Ishikawa (cell line): ENCODE data around the gene AEN.

Experiments used
- CEBPB ChIP-seq: IDR thresholded peaks from 2 replicates; pipeline ENCODE4 v1.6.1; 2012
- CREB1 ChIP-seq: IDR thresholded peaks from 2 replicates; pipeline ENCODE4 v1.6.1; 2012; ENCODE audit warnings: low read depth
- EGR1 ChIP-seq: IDR thresholded peaks from 2 replicates; pipeline ENCODE4 v1.6.1; 2012
- EP300 ChIP-seq: IDR thresholded peaks from 2 replicates; pipeline ENCODE4 v1.6.1; 2012; ENCODE audit warnings: borderline replicate concordance
- FOXM1 ChIP-seq: IDR thresholded peaks from 2 replicates; pipeline ENCODE4 v1.6.1; 2012; ENCODE audit warnings: low read depth, borderline replicate concordance
- MAX ChIP-seq: IDR thresholded peaks from 2 replicates; pipeline ENCODE4 v1.6.1; 2012
- NFIC ChIP-seq: IDR thresholded peaks from 2 replicates; pipeline ENCODE4 v1.6.1; 2012
- RAD21 ChIP-seq: IDR thresholded peaks from 2 replicates; pipeline ENCODE4 v1.6.1; 2012; ENCODE audit warnings: low read depth
- REST ChIP-seq: IDR thresholded peaks from 2 replicates; pipeline ENCODE4 v1.6.1; 2012; ENCODE audit warnings: low read depth, mild to moderate bottlenecking
- TAF1 ChIP-seq: IDR thresholded peaks from 2 replicates; pipeline ENCODE4 v1.6.1; 2012; ENCODE audit warnings: low read depth, mild to moderate bottlenecking
- TCF12 ChIP-seq: IDR thresholded peaks from 2 replicates; pipeline ENCODE4 v1.6.1; 2012; ENCODE audit warnings: low read depth
- TEAD4 ChIP-seq: IDR thresholded peaks from 2 replicates; pipeline ENCODE4 v1.6.1; 2012
- USF1 ChIP-seq: IDR thresholded peaks from 2 replicates; pipeline ENCODE4 v1.6.1; 2012
- YY1 ChIP-seq: IDR thresholded peaks from 2 replicates; pipeline ENCODE4 v1.6.1; 2012; ENCODE audit warnings: low read depth
- ZBTB7A ChIP-seq: IDR thresholded peaks from 2 replicates; pipeline ENCODE4 v1.6.1; 2012; ENCODE audit warnings: low read depth

Gene AEN

GRCh38 chr15:88615303-88616107 lies 5.6 kb upstream of the AEN start:
- TF ChIP-seq ZBTB7A, result no peak
- no peak for TF ChIP-seq YY1
- TF ChIP-seq TEAD4, result no peak
- TF ChIP-seq CEBPB, result no peak

- TF ChIP-seq NFIC (no peak), MAX (no peak), RAD21 (no peak), CREB1 (no peak), USF1 (no peak), YY1 (no peak), EP300 (no peak), TCF12 (no peak), TEAD4 (no peak), TAF1 (no peak), REST (no peak), EGR1 (no peak), CEBPB (no peak), FOXM1 (no peak), ZBTB7A (no peak)
These were observed 4.9 kb upstream of the AEN start for GRCh38 chr15:88616240-88616639.

- TF ChIP-seq NFIC, result no peak
- no peak for TF ChIP-seq ZBTB7A
- no peak for TF ChIP-seq REST
- TF ChIP-seq FOXM1, result no peak
- TF ChIP-seq MAX, result no peak
- no peak for TF ChIP-seq USF1
- TF ChIP-seq RAD21, result no peak
- TF ChIP-seq YY1, result no peak
- TF ChIP-seq EP300, result no peak
These were observed 4.0 kb upstream of the AEN start for GRCh38 chr15:88617031-88617722.

- TF ChIP-seq CEBPB (no peak), FOXM1 (no peak), ZBTB7A (no peak), EGR1 (no peak), TAF1 (no peak), CREB1 (no peak), EP300 (no peak), REST (no peak), USF1 (no peak), TCF12 (no peak)
These were observed 3.4 kb upstream of the AEN start for GRCh38 chr15:88617790-88618189.
